Gastroesophageal sphincter (tissue), 4 donors: Measurements from ENCODE around the gene TUBAL3. TPM values are rescaled to one million over a fixed set of nuclear protein-coding genes. Genes with fewer than 3 reads are reported as not detected.

Source experiments
- ATAC-seq: fragments of 150-250 bp; one replicate; pipeline ENCODE4 v1.9.1; 2016; ENCODE audit warnings: mild to moderate bottlenecking, moderate library complexity
- H3K27ac ChIP-seq, 4 donors: fragments of 200-600 bp; sonication (generic) in 3 of 4; 1 replicate in 3 of 4; 2 replicates in 1 of 4; pipeline ENCODE4 v1.5.1; 2016 to 2019
- H3K27me3 ChIP-seq: fragments of 200-600 bp; sonication (generic); one replicate; pipeline ENCODE4 v1.5.1; 2019
- H3K36me3 ChIP-seq, 2 donors: fragments of 200-600 bp; sonication (generic); one replicate each; pipeline ENCODE4 v1.5.1; 2019; ENCODE audit warnings: control low read depth in 1 of 2
- H3K4me1 ChIP-seq, 3 donors: fragments of 200-600 bp; sonication (generic); 1 replicate in 2 of 3; 2 replicates in 1 of 3; pipeline ENCODE4 v1.5.1; 2016 to 2019; ENCODE audit warnings: control low read depth in 2 of 3
- H3K4me3 ChIP-seq, 2 donors: fragments of 200-600 bp; sonication (generic); one replicate each; pipeline ENCODE4 v1.5.1; 2019; ENCODE audit warnings: mild to moderate bottlenecking in 1 of 2, moderate library complexity in 1 of 2
- H3K9me3 ChIP-seq, 3 donors: fragments of 200-600 bp; sonication (generic); one replicate each; pipeline ENCODE4 v1.5.1; 2017 to 2019; ENCODE audit warnings: control low read depth in 2 of 3
- CTCF ChIP-seq, 4 experiments: fragments of 200-600 bp in 2 of 4; fragments of 450-650 bp in 2 of 4; sonication (generic) in 1 of 4; IDR thresholded peaks; one replicate each; pipeline ENCODE4 v1.5.1; 2017 to 2019; ENCODE audit warnings: antibody characterized with exemption in 4 of 4, mild to moderate bottlenecking in 2 of 4, moderate library complexity in 2 of 4
- EP300 ChIP-seq: sonication (generic); formaldehyde crosslinking; IDR thresholded peaks from one replicate; pipeline ENCODE4 v1.6.1; 2017; ENCODE audit warnings: antibody characterized with exemption, mild to moderate bottlenecking
- POLR2A ChIP-seq, 2 donors: fragments of 450-650 bp; IDR thresholded peaks; one replicate each; pipeline ENCODE4 v1.6.1; 2017; ENCODE audit warnings: antibody characterized with exemption in 2 of 2, mild to moderate bottlenecking in 2 of 2, moderate library complexity in 1 of 2
- POLR2AphosphoS5 ChIP-seq: sonication (generic); formaldehyde crosslinking; IDR thresholded peaks from one replicate; pipeline ENCODE4 v1.6.1; 2017; ENCODE audit warnings: antibody characterized with exemption
- WGBS, 2 donors: methylation state at CpG; one replicate each; pipeline ENCODE4 v1.1.5; 2018; ENCODE audit warnings: low coverage in 1 of 2; 5-methylcytosine and 5-hydroxymethylcytosine counted together
- total RNA-seq, 4 donors: library from RNA; depleted of rRNA; stranded (reverse); fragments of >200 nt; gene quantifications; one replicate each; pipeline ENCODE4 v1.1.0, GENCODE V29; 2016

TUBAL3 gene
- total RNA-seq, 4 donors from 2014 or later = 0.62 to 2.0 TPM; not detected in 2

DNA sequence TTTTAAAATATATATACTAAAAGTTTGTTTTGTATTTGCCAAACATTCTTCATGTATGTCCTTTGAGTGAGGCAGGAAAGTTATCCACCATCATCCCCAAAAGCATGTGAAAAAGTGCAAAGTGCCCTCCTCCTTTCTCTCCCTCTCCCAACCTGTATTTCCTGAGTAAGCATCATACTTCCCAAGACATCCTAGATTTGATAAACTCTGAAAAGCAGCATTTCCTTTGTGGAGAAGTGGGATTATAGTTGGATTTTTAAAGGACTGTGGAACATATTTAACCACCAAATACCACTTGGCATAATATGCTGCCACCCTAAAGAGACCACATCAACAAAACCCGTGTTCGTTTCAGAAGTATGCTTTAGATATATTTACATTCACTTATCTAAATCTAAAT is 44.6 kb upstream of the TUBAL3 start:
- H3K27me3 ChIP-seq = no peaks in the 10 kb centered on the region
- H3K36me3 ChIP-seq = peaks cover 19 to 27% of the 10 kb centered on the region in 2 donors

GRCh38 chr10:5448333-5449001 is 43.8 kb upstream of the TUBAL3 start:
- peaks cover 12 to 19% of the 10 kb centered on the region in 2 donors for H3K36me3 ChIP-seq
- H3K9me3 ChIP-seq = no peaks in the 10 kb centered on the region
- ATAC-seq = no peak
- peak overlapping the region; percentile 62 to 98 for H3K4me3 ChIP-seq
- H3K4me1 ChIP-seq = peaks cover 0 to 56% (median 9%) of the 10 kb centered on the region in 3 donors
- WGBS, 2 donors = 27 to 47% methylated on average over 4 of the region's 4 CpGs
- no peak for TF ChIP-seq EP300
- TF ChIP-seq CTCF (IDR thresholded peaks at IDR 0.05) = no peak
- H3K27ac ChIP-seq = peak overlapping the region; percentile 72 to 92 (median 81)
- H3K27me3 ChIP-seq = no peaks in the 10 kb centered on the region

More for the DNA sequence above, 44.6 kb upstream of the TUBAL3 start:
- TF ChIP-seq POLR2AphosphoS5 = peak; percentile 5
- TF ChIP-seq POLR2A (IDR thresholded peaks at IDR 0.05) = no peak
- Histone ChIP-seq H3K9me3 (no peaks in the 10 kb centered on the region), H3K4me3 (peak overlapping the region; percentile 62 to 98), H3K27ac (peak overlapping the region; percentile 72 to 92 (median 81)), H3K4me1 (peaks cover 0 to 51% (median 9%) of the 10 kb centered on the region in 3 donors)
- WGBS, 2 donors = 4 to 8% methylated on average over 2 of the region's 2 CpGs
- ATAC-seq = no peak

GRCh38 chr10:5447611-5448071 is 43.0 kb upstream of the TUBAL3 start:
- ATAC-seq = no peak
- H3K4me3 ChIP-seq = peak overlapping the region; percentile 62 to 98
- H3K27ac ChIP-seq = peak overlapping the region; percentile 72 to 92 (median 81)
- 12 to 21% methylated on average over 3 to 5 of the region's 5 CpGs for WGBS, 2 donors
- TF ChIP-seq CTCF (IDR thresholded peaks at IDR 0.05) (no peak), POLR2A (IDR thresholded peaks at IDR 0.05) (no peak), POLR2AphosphoS5 (no peak), EP300 (no peak)
- H3K9me3 ChIP-seq = no peaks in the 10 kb centered on the region
- H3K36me3 ChIP-seq = peaks cover 4 to 11% of the 10 kb centered on the region in 2 donors
- peaks cover 0 to 55% (median 9%) of the 10 kb centered on the region in 3 donors for H3K4me1 ChIP-seq
- no peaks in the 10 kb centered on the region for H3K27me3 ChIP-seq

- H3K27ac ChIP-seq = peak overlapping the region; percentile 72 to 92 (median 81)
- TF ChIP-seq POLR2AphosphoS5 (peak; percentile 24), EP300 (no peak), POLR2A (IDR thresholded peaks at IDR 0.05) (no peak)
- no peaks in the 10 kb centered on the region for H3K27me3 ChIP-seq
- WGBS, 2 donors = 10 to 19% methylated on average over 3 of the region's 3 CpGs
- ATAC-seq = no peak
- peaks cover 0 to 56% (median 9%) of the 10 kb centered on the region in 3 donors for H3K4me1 ChIP-seq
- no peaks in the 10 kb centered on the region for H3K9me3 ChIP-seq
- H3K4me3 ChIP-seq = peak overlapping the region; percentile 62 to 98
- H3K36me3 ChIP-seq = peaks cover 0 to 5% of the 10 kb centered on the region in 2 donors
Measured at GRCh38 chr10:5447056-5447455, 42.4 kb upstream of the TUBAL3 start.

DNA sequence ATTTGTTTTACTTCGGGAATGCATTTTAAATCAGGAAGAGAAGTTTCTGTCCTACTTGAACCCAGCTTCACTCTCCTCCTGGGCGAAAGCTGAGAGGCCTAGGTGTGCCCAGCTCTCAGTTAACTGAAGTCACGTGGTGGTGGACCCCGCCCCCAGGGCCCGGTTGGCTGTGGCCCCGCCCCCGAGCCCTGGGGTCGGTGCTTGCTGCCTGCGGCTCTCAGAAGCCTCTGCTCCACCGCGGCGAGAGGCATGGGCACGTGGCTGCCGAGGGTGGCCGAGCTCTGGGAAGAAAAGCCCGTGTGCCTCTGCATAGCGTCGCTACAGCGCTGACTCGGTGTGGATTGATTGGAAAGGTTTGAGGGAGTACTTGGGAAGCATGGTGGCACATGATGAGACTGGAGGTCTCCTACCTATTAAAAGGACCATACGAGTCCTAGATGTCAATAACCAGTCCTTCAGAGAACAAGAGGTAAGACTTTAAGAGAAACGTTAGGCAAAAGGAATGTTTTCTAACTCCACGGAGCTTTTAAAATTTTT is 41.8 kb upstream of the TUBAL3 start:
- WGBS, 2 donors = 7 to 10% methylated on average over 4 to 5 of the region's 23 CpGs
- peak; percentile 96 for ATAC-seq
- H3K9me3 ChIP-seq = no peaks in the 10 kb centered on the region
- peak overlapping the region; percentile 62 to 98 for H3K4me3 ChIP-seq
- no peaks in the 10 kb centered on the region for H3K36me3 ChIP-seq
- TF ChIP-seq POLR2A (IDR thresholded peaks at IDR 0.05) = peak; percentile 72 to 76
- no peak for TF ChIP-seq EP300
- TF ChIP-seq POLR2AphosphoS5 = peak; percentile 98
- peak in 1 of 4 experiments; percentile 9 for TF ChIP-seq CTCF (IDR thresholded peaks at IDR 0.05)
- peaks cover 0 to 55% (median 9%) of the 10 kb centered on the region in 3 donors for H3K4me1 ChIP-seq
- H3K27me3 ChIP-seq = no peaks in the 10 kb centered on the region
- peak overlapping the region; percentile 72 to 92 (median 81) for H3K27ac ChIP-seq
